CD8-positive, alpha-beta memory T cell (primary cell): ENCODE data around the gene GRK7. TPM values are rescaled to one million over a fixed set of nuclear protein-coding genes. Genes with fewer than 3 reads are reported as not detected.

Source experiments
- CTCF ChIA-PET: fragments of 350-600 bp; sonication (Branson Sonifier 250); formaldehyde crosslinking; loops from one replicate; lab custom pipeline; 2021; ENCODE audit warnings: antibody characterized with exemption; lab: Charles Lee
- POLR2A ChIA-PET: fragments of 350-600 bp; sonication (Branson Sonifier 250); formaldehyde crosslinking; loops from one replicate; lab custom pipeline; 2021; ENCODE audit warnings: antibody characterized with exemption; lab: Charles Lee
- DNase-seq, 5 donors: peaks; one replicate each; pipeline versions ENCODE4 v3.0.0 to v3.0.0-alpha.2; 2020 to 2022; ENCODE audit warnings: mixed read lengths in 1 of 5
- H3K27ac ChIP-seq: one replicate; pipeline ENCODE4 v1.7.0; 2013; ENCODE audit warnings: low read depth, mild to moderate bottlenecking, low read length, moderate library complexity
- H3K27me3 ChIP-seq: 2 replicates; pipeline ENCODE4 v1.7.0; 2013; ENCODE audit warnings: low read length, mild to moderate bottlenecking; ENCODE audit not compliant: insufficient read depth, poor library complexity, severe bottlenecking
- H3K36me3 ChIP-seq: 2 replicates; pipeline ENCODE4 v1.7.0; 2013; ENCODE audit warnings: mild to moderate bottlenecking, low read length, moderate library complexity; ENCODE audit not compliant: insufficient read depth
- H3K4me1 ChIP-seq: 2 replicates; pipeline ENCODE4 v1.7.0; 2013; ENCODE audit warnings: mild to moderate bottlenecking, low read length, moderate library complexity; ENCODE audit not compliant: insufficient read depth
- H3K4me3 ChIP-seq: 2 replicates; pipeline ENCODE4 v1.7.0; 2013; ENCODE audit warnings: mild to moderate bottlenecking, low read length
- H3K9me3 ChIP-seq: 2 replicates; pipeline ENCODE4 v1.7.0; 2013; ENCODE audit warnings: mild to moderate bottlenecking, low read length
- H3K27ac Mint-ChIP-seq, 8 donors: one replicate each; pipeline ENCODE4 v1.8.0; 2020 to 2021; ENCODE audit warnings: mixed read lengths in 8 of 8, mild to moderate bottlenecking in 6 of 8, inconsistent platforms in 3 of 8, moderate library complexity in 3 of 8
- H3K27me3 Mint-ChIP-seq, 2 donors: one replicate each; pipeline ENCODE4 v1.8.0; 2020 to 2021; ENCODE audit warnings: mixed read lengths in 2 of 2, mild to moderate bottlenecking in 1 of 2, moderate library complexity in 1 of 2
- H3K36me3 Mint-ChIP-seq, 3 donors: one replicate each; pipeline ENCODE4 v1.8.0; 2020 to 2021; ENCODE audit warnings: mixed read lengths in 3 of 3, inconsistent platforms in 1 of 3, mild to moderate bottlenecking in 1 of 3
- H3K4me1 Mint-ChIP-seq, 3 donors: one replicate each; pipeline ENCODE4 v1.8.0; 2020 to 2021; ENCODE audit warnings: mixed read lengths in 3 of 3, inconsistent platforms in 1 of 3, mild to moderate bottlenecking in 1 of 3
- H3K4me3 Mint-ChIP-seq, 7 donors: one replicate each; pipeline ENCODE4 v1.8.0; 2020 to 2021; ENCODE audit warnings: mixed read lengths in 7 of 7, mild to moderate bottlenecking in 6 of 7, moderate library complexity in 4 of 7, inconsistent platforms in 2 of 7
- H3K9me3 Mint-ChIP-seq, 5 donors: one replicate each; pipeline ENCODE4 v1.8.0; 2020 to 2022; ENCODE audit warnings: mixed read lengths in 5 of 5, mild to moderate bottlenecking in 3 of 5, moderate library complexity in 2 of 5, inconsistent platforms in 1 of 5
- polyA plus RNA-seq: library from polyadenylated mRNA; unstranded; fragments of 300-500 nt; fragmentation: Illumina TruSeq; gene quantifications from one replicate; pipeline ENCODE4 v1.2.3, GENCODE V29; 2021
- total RNA-seq, 2 experiments: library from RNA; stranded (reverse); gene quantifications; one replicate each; pipeline ENCODE4 v1.2.3, GENCODE V29; 2021

Gene GRK7, protein sequence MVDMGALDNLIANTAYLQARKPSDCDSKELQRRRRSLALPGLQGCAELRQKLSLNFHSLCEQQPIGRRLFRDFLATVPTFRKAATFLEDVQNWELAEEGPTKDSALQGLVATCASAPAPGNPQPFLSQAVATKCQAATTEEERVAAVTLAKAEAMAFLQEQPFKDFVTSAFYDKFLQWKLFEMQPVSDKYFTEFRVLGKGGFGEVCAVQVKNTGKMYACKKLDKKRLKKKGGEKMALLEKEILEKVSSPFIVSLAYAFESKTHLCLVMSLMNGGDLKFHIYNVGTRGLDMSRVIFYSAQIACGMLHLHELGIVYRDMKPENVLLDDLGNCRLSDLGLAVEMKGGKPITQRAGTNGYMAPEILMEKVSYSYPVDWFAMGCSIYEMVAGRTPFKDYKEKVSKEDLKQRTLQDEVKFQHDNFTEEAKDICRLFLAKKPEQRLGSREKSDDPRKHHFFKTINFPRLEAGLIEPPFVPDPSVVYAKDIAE (N-terminal part only)
- total RNA-seq (not detected), polyA plus RNA-seq (not detected)

GRCh38 chr3:141763088-141763750, at the start of gene GRK7:
TSS of gene GRK7 (plus strand) at chr3:141763408. CDS start at chr3:141778285, 14,877 bp downstream.
- Mint-ChIP-seq H3K27me3 (no peaks in the 10 kb centered on the region), H3K4me1 (no peaks in the 10 kb centered on the region), H3K36me3 (peaks cover 0 to 3% (median 3%) of the 10 kb centered on the region in 3 donors), H3K4me3 (no peak within 1 kb of the TSS), H3K27ac (peak within 1 kb of the TSS in 1 of 8 donors; percentile 29), H3K9me3 (no peaks in the 10 kb centered on the region)
- CTCF ChIA-PET = no interaction called here
- POLR2A ChIA-PET = interaction anchor here (0.8 kb wide), 1 partner anchor 8 kb away, joined by 3 read pairs; no protein-coding TSS in a partner anchor
- no peak for DNase-seq
- H3K9me3 ChIP-seq = no peaks in the 10 kb centered on the region
- no peaks in the 10 kb centered on the region for H3K4me1 ChIP-seq
- H3K27ac ChIP-seq = no peak within 1 kb of the TSS
- no peaks in the 10 kb centered on the region for H3K27me3 ChIP-seq
- no peaks in the 10 kb centered on the region for H3K36me3 ChIP-seq
- H3K4me3 ChIP-seq = no peak within 1 kb of the TSS

DNA sequence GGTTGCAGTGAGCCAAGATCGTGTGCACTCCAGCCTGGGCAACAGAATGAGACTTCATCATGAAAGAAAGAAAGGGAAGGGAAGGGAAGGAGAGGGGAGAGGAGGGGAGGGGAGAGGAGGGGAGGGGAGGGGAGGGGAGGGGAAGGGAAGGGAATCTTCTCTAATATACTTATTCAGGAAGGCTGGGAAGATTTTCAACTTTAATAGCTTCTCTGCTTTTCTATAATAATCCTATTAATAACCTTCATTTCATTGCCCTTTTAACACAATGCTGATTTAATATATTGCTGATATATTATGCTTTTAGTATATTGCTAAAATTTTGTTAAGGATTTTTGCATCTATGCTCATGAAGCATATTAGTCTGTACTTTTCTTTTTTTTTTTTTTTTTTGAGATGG, 48.5 kb upstream of the GRK7 start:
- Mint-ChIP-seq H3K27ac (no peak overlapping the region), H3K9me3 (peaks cover 0 to 14% (median 0%) of the 10 kb centered on the region in 5 donors), H3K36me3 (peaks cover 0 to 3% (median 0%) of the 10 kb centered on the region in 3 donors), H3K4me3 (no peak overlapping the region), H3K27me3 (peaks cover 3 to 6% of the 10 kb centered on the region in 2 donors), H3K4me1 (no peaks in the 10 kb centered on the region)
- H3K36me3 ChIP-seq = no peaks in the 10 kb centered on the region
- no peak overlapping the region for H3K4me3 ChIP-seq
- H3K9me3 ChIP-seq = no peaks in the 10 kb centered on the region
- no peaks in the 10 kb centered on the region for H3K27me3 ChIP-seq
- ChIA-PET POLR2A (no interaction called here), CTCF (no interaction called here)
- no peak overlapping the region for H3K27ac ChIP-seq
- H3K4me1 ChIP-seq = no peaks in the 10 kb centered on the region
- DNase-seq = no peak

- peaks cover 0 to 3% (median 0%) of the 10 kb centered on the region in 3 donors for H3K36me3 Mint-ChIP-seq
- H3K27me3 ChIP-seq = no peaks in the 10 kb centered on the region
- POLR2A ChIA-PET = no interaction called here
- H3K9me3 Mint-ChIP-seq = peaks cover 0 to 2% (median 0%) of the 10 kb centered on the region in 5 donors
- H3K27ac ChIP-seq = no peak overlapping the region
- no peaks in the 10 kb centered on the region for H3K36me3 ChIP-seq
- H3K9me3 ChIP-seq = no peaks in the 10 kb centered on the region
- no peak for DNase-seq
- H3K4me1 ChIP-seq = no peaks in the 10 kb centered on the region
- H3K4me3 ChIP-seq = no peak overlapping the region
- H3K4me3 Mint-ChIP-seq = no peak overlapping the region
- H3K27me3 Mint-ChIP-seq = peaks cover 3 to 13% of the 10 kb centered on the region in 2 donors
- CTCF ChIA-PET = interaction anchor here (0.6 to 1.6 kb wide), 2 partner anchors 16 to 20 kb away, joined by 3 to 6 read pairs; partner anchors contain the start of gene RNF7
- no peak overlapping the region for H3K27ac Mint-ChIP-seq
- no peaks in the 10 kb centered on the region for H3K4me1 Mint-ChIP-seq
Measured at GRCh38 chr3:141722081-141722480, 41.1 kb upstream of the GRK7 start.

- POLR2A ChIA-PET = no interaction called here
- no peaks in the 10 kb centered on the region for H3K4me1 Mint-ChIP-seq
Measured at GRCh38 chr3:141722648-141723047, 40.6 kb upstream of the GRK7 start.

GRCh38 chr3:141723255-141723654, 40.0 kb upstream of the GRK7 start:
- H3K4me3 ChIP-seq = no peak overlapping the region
- H3K9me3 ChIP-seq = no peaks in the 10 kb centered on the region
- peaks cover 6 to 22% of the 10 kb centered on the region in 2 donors for H3K27me3 Mint-ChIP-seq
- CTCF ChIA-PET = interaction anchor here (1.3 to 1.6 kb wide), 2 partner anchors 15 to 152 kb away, joined by 4 to 6 read pairs; partner anchors contain the start of gene RNF7
- POLR2A ChIA-PET = no interaction called here
- H3K4me1 Mint-ChIP-seq = no peaks in the 10 kb centered on the region
- no peak overlapping the region for H3K27ac Mint-ChIP-seq
- H3K36me3 ChIP-seq = no peaks in the 10 kb centered on the region
- peaks cover 0 to 3% (median 0%) of the 10 kb centered on the region in 3 donors for H3K36me3 Mint-ChIP-seq
- no peak for DNase-seq
- no peaks in the 10 kb centered on the region for H3K27me3 ChIP-seq
- H3K27ac ChIP-seq = no peak overlapping the region
- no peak overlapping the region for H3K4me3 Mint-ChIP-seq
- no peaks in the 10 kb centered on the region for H3K9me3 Mint-ChIP-seq
- H3K4me1 ChIP-seq = no peaks in the 10 kb centered on the region

More at GRCh38 chr3:141722648-141723047, 40.6 kb upstream of the GRK7 start:
- no peaks in the 10 kb centered on the region for H3K9me3 Mint-ChIP-seq
- no peak overlapping the region for H3K4me3 Mint-ChIP-seq
- Histone ChIP-seq H3K36me3 (no peaks in the 10 kb centered on the region), H3K9me3 (no peaks in the 10 kb centered on the region), H3K27me3 (no peaks in the 10 kb centered on the region), H3K4me3 (no peak overlapping the region), H3K4me1 (no peaks in the 10 kb centered on the region), H3K27ac (no peak overlapping the region)
- no peak overlapping the region for H3K27ac Mint-ChIP-seq
- peaks cover 3 to 17% of the 10 kb centered on the region in 2 donors for H3K27me3 Mint-ChIP-seq
- peaks cover 0 to 3% (median 0%) of the 10 kb centered on the region in 3 donors for H3K36me3 Mint-ChIP-seq
- CTCF ChIA-PET = interaction anchor here (0.6 to 1.6 kb wide), 3 partner anchors 16 to 153 kb away, joined by 3 to 6 read pairs (median 4); partner anchors contain the start of gene RNF7
- DNase-seq = no peak

- CTCF ChIA-PET = no interaction called here
- Histone ChIP-seq H3K4me1 (no peaks in the 10 kb centered on the region), H3K36me3 (no peaks in the 10 kb centered on the region), H3K4me3 (no peak overlapping the region), H3K9me3 (no peaks in the 10 kb centered on the region), H3K27ac (no peak overlapping the region), H3K27me3 (no peaks in the 10 kb centered on the region)
- H3K27ac Mint-ChIP-seq = no peak overlapping the region
- no peaks in the 10 kb centered on the region for H3K9me3 Mint-ChIP-seq
- DNase-seq = no peak
- H3K36me3 Mint-ChIP-seq = peaks cover 0 to 3% (median 0%) of the 10 kb centered on the region in 3 donors
- H3K27me3 Mint-ChIP-seq = peaks cover 7 to 25% of the 10 kb centered on the region in 2 donors
- no peak overlapping the region for H3K4me3 Mint-ChIP-seq
- no peaks in the 10 kb centered on the region for H3K4me1 Mint-ChIP-seq
- POLR2A ChIA-PET = no interaction called here
Measured at GRCh38 chr3:141724186-141724585, 39.0 kb upstream of the GRK7 start.

- Mint-ChIP-seq H3K9me3 (no peaks in the 10 kb centered on the region), H3K27me3 (peaks cover 7 to 20% of the 10 kb centered on the region in 2 donors), H3K27ac (no peak overlapping the region), H3K4me1 (no peaks in the 10 kb centered on the region), H3K4me3 (no peak overlapping the region), H3K36me3 (no peaks in the 10 kb centered on the region)
- Histone ChIP-seq H3K27me3 (no peaks in the 10 kb centered on the region), H3K9me3 (no peaks in the 10 kb centered on the region), H3K4me3 (no peak overlapping the region), H3K36me3 (no peaks in the 10 kb centered on the region), H3K4me1 (no peaks in the 10 kb centered on the region), H3K27ac (no peak overlapping the region)
- no peak for DNase-seq
- POLR2A ChIA-PET = no interaction called here
- CTCF ChIA-PET = interaction anchor here (0.6 kb wide), 1 partner anchor 13 kb away, joined by 4 read pairs; the partner anchor contains the start of gene RNF7
Measured at GRCh38 chr3:141725036-141725435, 38.2 kb upstream of the GRK7 start.
